ENCODE measurements around the gene INTS11.

INTS11 gene

GRCh38 chr1:1310476-1311053 lies 13.9 kb downstream of the INTS11 start:
- no peak for FAIRE-seq

GRCh38 chr1:1310109-1310385 lies 14.4 kb downstream of the INTS11 start:
- FAIRE-seq: no peak

GRCh38 chr1:1309251-1310108 lies 15.0 kb downstream of the INTS11 start:
- no peak for FAIRE-seq

- FAIRE-seq: no peak
Observed at GRCh38 chr1:1308756-1309250, 15.7 kb downstream of the INTS11 start.

GRCh38 chr1:1307923-1308755 lies 16.3 kb downstream of the INTS11 start, which contains the start of the genes ACAP3 and PUSL1:
ACAP3 (minus strand) TSS chr1:1307930; CDS start chr1:1307815, 115 bp downstream.
PUSL1 (plus strand) TSS chr1:1308597; CDS start chr1:1308644, 47 bp downstream.
- FAIRE-seq: no peak

GRCh38 chr1:1307261-1307922 lies 17.1 kb downstream of the INTS11 start:
- no peak for FAIRE-seq

- FAIRE-seq: no peak
Observed at GRCh38 chr1:1306661-1307260, 17.7 kb downstream of the INTS11 start.

GRCh38 chr1:1306070-1306660 lies 18.3 kb downstream of the INTS11 start:
- no peak for FAIRE-seq

- FAIRE-seq: no peak
Observed at GRCh38 chr1:1305300-1306069, 19.0 kb downstream of the INTS11 start.

GRCh38 chr1:1304331-1305299 lies 19.8 kb downstream of the INTS11 start:
- no peak for FAIRE-seq

GRCh38 chr1:1303736-1304135 lies 20.7 kb downstream of the INTS11 start:
- no peak for FAIRE-seq

- FAIRE-seq: no peak
Observed at GRCh38 chr1:1302951-1303509, 21.4 kb downstream of the INTS11 start.

GRCh38 chr1:1302006-1302430 lies 22.4 kb downstream of the INTS11 start:
- FAIRE-seq: no peak

GRCh38 chr1:1300352-1300739 lies 24.1 kb downstream of the INTS11 start:
- FAIRE-seq: no peak

- no peak for FAIRE-seq
Observed at GRCh38 chr1:1299686-1300351, 24.6 kb downstream of the INTS11 start.

- no peak for FAIRE-seq
Observed at GRCh38 chr1:1298861-1299685, 25.4 kb downstream of the INTS11 start.

GRCh38 chr1:1297802-1298424 lies 26.5 kb downstream of the INTS11 start:
- FAIRE-seq: no peak

Measured in A204.1 (cell line).